Activated naive CD4-positive, alpha-beta T cell treated with anti-CD3 and anti-CD28 coated beads for 36 hours (primary cell): ENCODE data around the gene DCLK3. TPM values are rescaled to one million over a fixed set of nuclear protein-coding genes. Genes with fewer than 3 reads are reported as not detected.
A peak's percentile ranks its signal among the peaks of the same experiment; 100 is the strongest.

Experiments
- CTCF ChIA-PET: fragments of 350-600 bp; sonication (Branson Sonifier 250); formaldehyde crosslinking; loops from one replicate; lab custom pipeline; 2021; ENCODE audit warnings: antibody characterized with exemption; lab: Charles Lee
- DNase-seq: peaks from one replicate; pipeline ENCODE4 v3.0.0-alpha.2; 2020
- H3K27ac Mint-ChIP-seq: one replicate; pipeline ENCODE4 v1.8.0; 2021; ENCODE audit warnings: mild to moderate bottlenecking, mixed read lengths
- H3K27me3 Mint-ChIP-seq: one replicate; pipeline ENCODE4 v1.8.0; 2021; ENCODE audit warnings: low read depth, mixed read lengths
- H3K36me3 Mint-ChIP-seq: one replicate; pipeline ENCODE4 v1.8.0; 2021; ENCODE audit warnings: low read depth, mixed read lengths
- H3K4me1 Mint-ChIP-seq: one replicate; pipeline ENCODE4 v1.8.0; 2021; ENCODE audit warnings: low read depth, mixed read lengths
- H3K4me3 Mint-ChIP-seq: one replicate; pipeline ENCODE4 v1.8.0; 2021; ENCODE audit warnings: mild to moderate bottlenecking, moderate library complexity, mixed read lengths
- H3K9me3 Mint-ChIP-seq: one replicate; pipeline ENCODE4 v1.8.0; 2021; ENCODE audit warnings: mixed read lengths
- intact Hi-C: fragments of 100-400 bp; cut with micrococcal nuclease; formaldehyde crosslinking; loops from one replicate; pipeline ENCODE4 v1.15.1; 2023
- total RNA-seq, 2 experiments: library from RNA; stranded (reverse); gene quantifications; one replicate each; pipeline ENCODE4 v1.2.3, GENCODE V29; 2021

Gene DCLK3
- total RNA-seq, 2 experiments from 2014 or later = not detected

GRCh38 chr3:36704280-36704679 lies 60.1 kb downstream of the DCLK3 start:
- no peak for DNase-seq
- Mint-ChIP-seq H3K36me3 (no peaks in the 10 kb centered on the region), H3K9me3 (no peaks in the 10 kb centered on the region), H3K27me3 (no peaks in the 10 kb centered on the region), H3K27ac (no peak overlapping the region), H3K4me1 (peaks cover 2% of the 10 kb centered on the region), H3K4me3 (no peak overlapping the region)
- intact Hi-C loops = no loop called here
- CTCF ChIA-PET = interaction anchor here (0.7 to 0.9 kb wide), 3 partner anchors 8 to 97 kb away, joined by 3 to 10 read pairs (median 3); no protein-coding TSS in a partner anchor

DNA sequence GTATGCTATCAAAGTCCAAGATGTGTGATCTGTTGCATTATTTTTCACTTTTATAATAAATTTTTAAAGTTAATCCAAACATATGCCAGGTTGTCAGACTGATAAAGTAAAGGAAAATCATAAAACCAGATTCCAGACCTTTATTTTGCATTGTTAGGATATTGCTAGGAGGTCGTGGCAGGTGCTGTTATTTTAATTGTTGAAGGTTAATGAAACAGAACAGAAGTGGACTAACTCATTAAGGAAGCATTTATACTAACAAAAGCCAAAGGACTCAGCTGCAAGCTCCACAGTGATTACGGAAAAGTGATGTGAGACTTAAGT lies 63.1 kb downstream of the DCLK3 start:
- CTCF ChIA-PET = interaction anchor here (1.0 kb wide), 1 partner anchor 93 kb away, joined by 3 read pairs; no protein-coding TSS in a partner anchor
- Mint-ChIP-seq H3K4me3 (no peak overlapping the region), H3K27ac (no peak overlapping the region), H3K4me1 (no peaks in the 10 kb centered on the region), H3K9me3 (no peaks in the 10 kb centered on the region), H3K27me3 (no peaks in the 10 kb centered on the region), H3K36me3 (no peaks in the 10 kb centered on the region)
- intact Hi-C loops = loop anchor here (1.0 kb wide), 2 partner anchors 293 to 735 kb away; no protein-coding TSS in a partner anchor
- DNase-seq = no peak

DNA sequence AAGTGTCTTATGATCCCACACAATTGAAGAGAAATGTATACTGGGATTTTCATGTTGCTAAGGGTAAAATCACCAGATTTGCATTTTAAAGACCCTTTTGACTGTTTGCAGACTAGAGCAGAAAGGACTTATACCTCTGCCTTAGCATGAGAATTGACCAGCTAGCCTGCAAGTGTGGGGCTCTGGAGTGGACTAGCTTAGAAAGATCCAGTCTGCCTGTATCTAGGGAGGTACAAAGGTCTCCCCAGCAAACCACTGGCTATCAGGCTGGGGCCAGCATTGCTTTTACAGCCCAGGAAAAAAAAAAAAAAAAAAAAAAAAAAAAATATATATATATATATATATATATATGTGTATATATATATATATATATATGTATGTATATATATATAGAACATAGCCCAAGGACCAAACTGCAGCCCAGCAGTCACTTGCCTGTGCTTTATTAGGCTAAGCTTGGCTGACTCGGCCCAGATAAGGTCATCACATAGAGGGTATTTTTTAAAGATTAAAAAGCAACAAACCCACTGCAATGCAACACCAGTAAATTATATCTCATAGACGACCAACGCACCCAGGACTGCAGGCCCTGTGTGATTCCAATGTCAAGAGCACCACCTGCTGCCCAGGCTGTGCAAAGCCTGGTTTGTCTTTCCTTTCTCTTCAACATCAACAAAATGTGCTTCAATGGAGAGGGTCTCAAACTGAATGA lies 63.7 kb downstream of the DCLK3 start:
- H3K27me3 Mint-ChIP-seq = no peaks in the 10 kb centered on the region
- H3K4me1 Mint-ChIP-seq = no peaks in the 10 kb centered on the region
- no peaks in the 10 kb centered on the region for H3K36me3 Mint-ChIP-seq
- CTCF ChIA-PET = interaction anchor here (0.5 to 1.0 kb wide), 2 partner anchors 93 to 259 kb away, joined by 3 read pairs; no protein-coding TSS in a partner anchor
- no peaks in the 10 kb centered on the region for H3K9me3 Mint-ChIP-seq
- peak; percentile 66 for DNase-seq
- intact Hi-C loops = loop anchor here (1.0 kb wide), 2 partner anchors 292 to 734 kb away; no protein-coding TSS in a partner anchor
- no peak overlapping the region for H3K27ac Mint-ChIP-seq
- no peak overlapping the region for H3K4me3 Mint-ChIP-seq

GRCh38 chr3:36698314-36698713 lies 66.0 kb downstream of the DCLK3 start:
- CTCF ChIA-PET = interaction anchor here (0.6 kb wide), 1 partner anchor 774 kb away, joined by 3 read pairs; no protein-coding TSS in a partner anchor
- no peaks in the 10 kb centered on the region for H3K9me3 Mint-ChIP-seq
- intact Hi-C loops = no loop called here
- no peaks in the 10 kb centered on the region for H3K4me1 Mint-ChIP-seq
- H3K27me3 Mint-ChIP-seq = no peaks in the 10 kb centered on the region
- no peak overlapping the region for H3K4me3 Mint-ChIP-seq
- H3K36me3 Mint-ChIP-seq = no peaks in the 10 kb centered on the region
- no peak for DNase-seq
- no peak overlapping the region for H3K27ac Mint-ChIP-seq

DNA sequence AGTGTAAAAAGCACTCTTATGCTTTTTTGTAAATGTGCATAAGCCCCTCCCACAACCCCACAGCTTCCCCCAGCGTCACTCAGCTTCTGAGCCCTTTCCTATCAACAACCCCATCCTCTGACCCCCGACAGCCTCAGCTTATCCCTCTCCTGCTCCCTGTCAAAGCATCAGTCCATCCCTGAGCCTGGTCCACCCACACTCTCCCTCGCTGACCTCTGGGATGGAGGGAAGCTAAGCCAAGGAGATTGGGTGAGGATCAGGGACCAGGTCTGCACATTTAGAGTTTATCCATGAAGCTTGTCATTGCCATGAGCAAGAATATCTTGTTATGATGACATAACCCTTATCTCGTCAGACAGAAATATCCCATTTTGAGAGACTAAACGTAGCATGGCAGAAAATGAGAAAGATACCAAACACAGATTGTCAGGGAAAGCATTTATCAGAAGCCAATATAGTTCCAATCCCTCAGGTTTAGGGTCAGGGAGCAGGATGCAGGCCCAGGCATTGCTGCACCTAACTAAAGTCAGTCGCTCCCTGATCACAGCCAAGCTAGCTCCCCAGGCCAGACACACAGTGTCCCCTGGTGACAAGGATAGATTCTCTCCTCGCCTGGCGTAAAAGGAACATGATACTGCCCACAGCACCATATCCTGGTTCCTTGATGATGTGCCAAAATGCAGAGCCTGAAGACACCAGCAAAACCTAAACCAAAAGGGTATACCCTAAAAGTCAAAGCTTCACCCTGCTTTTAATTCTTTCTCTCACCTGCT lies 66.9 kb downstream of the DCLK3 start:
- no peaks in the 10 kb centered on the region for H3K27me3 Mint-ChIP-seq
- DNase-seq = no peak
- no peak overlapping the region for H3K27ac Mint-ChIP-seq
- no peak overlapping the region for H3K4me3 Mint-ChIP-seq
- CTCF ChIA-PET = interaction anchor here (0.6 kb wide), 2 partner anchors 36 to 773 kb away, joined by 3 read pairs; no protein-coding TSS in a partner anchor
- H3K36me3 Mint-ChIP-seq = no peaks in the 10 kb centered on the region
- no peaks in the 10 kb centered on the region for H3K4me1 Mint-ChIP-seq
- no peaks in the 10 kb centered on the region for H3K9me3 Mint-ChIP-seq
- intact Hi-C loops = no loop called here

DNA sequence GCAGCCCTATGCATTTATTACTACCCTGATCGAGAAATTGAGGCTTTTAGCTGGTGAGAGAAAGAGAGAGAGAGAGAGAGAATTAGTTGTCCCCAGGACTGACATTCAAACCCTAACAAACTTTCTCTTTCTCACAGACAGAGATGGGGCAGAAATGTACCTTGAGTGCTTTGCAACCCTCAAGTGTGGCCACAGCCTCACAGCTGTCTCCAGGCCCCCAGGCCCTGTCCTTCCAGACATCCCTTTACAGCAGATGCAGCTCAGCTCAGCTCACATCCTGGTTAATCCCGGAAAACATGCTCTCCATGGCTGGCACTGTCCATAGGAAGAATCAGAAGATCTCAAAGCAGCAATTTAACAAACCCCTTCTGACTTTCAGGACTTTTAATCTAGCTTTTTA lies 67.6 kb downstream of the DCLK3 start:
- no peak for DNase-seq
- Mint-ChIP-seq H3K4me1 (no peaks in the 10 kb centered on the region), H3K36me3 (no peaks in the 10 kb centered on the region), H3K27me3 (no peaks in the 10 kb centered on the region), H3K27ac (no peak overlapping the region), H3K9me3 (no peaks in the 10 kb centered on the region), H3K4me3 (no peak overlapping the region)
- CTCF ChIA-PET = interaction anchor here (0.6 to 1.5 kb wide), 2 partner anchors 8 to 36 kb away, joined by 3 read pairs; no protein-coding TSS in a partner anchor
- intact Hi-C loops = no loop called here

DNA sequence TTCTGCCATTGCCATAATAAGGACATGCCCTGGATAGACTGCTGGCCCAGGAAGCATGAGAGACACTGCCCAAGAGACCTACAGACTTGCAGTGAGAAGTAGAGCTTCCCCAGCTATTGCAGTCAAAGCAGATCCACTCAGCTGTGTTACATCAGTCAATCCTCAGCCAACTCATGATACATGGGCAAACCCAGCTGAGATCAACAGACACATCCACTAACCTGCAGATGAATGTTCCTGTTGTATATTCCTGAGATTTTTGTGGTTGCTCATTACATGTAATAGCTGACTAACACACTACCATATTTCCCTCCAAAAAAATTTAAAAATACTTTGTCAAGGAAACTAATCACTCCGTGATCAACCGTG lies 68.6 kb downstream of the DCLK3 start:
- Mint-ChIP-seq H3K27ac (no peak overlapping the region), H3K27me3 (no peaks in the 10 kb centered on the region), H3K4me1 (no peaks in the 10 kb centered on the region), H3K9me3 (no peaks in the 10 kb centered on the region), H3K36me3 (no peaks in the 10 kb centered on the region), H3K4me3 (no peak overlapping the region)
- DNase-seq = no peak
- intact Hi-C loops = no loop called here
- CTCF ChIA-PET = interaction anchor here (1.5 kb wide), 1 partner anchor 9 kb away, joined by 3 read pairs; no protein-coding TSS in a partner anchor

DNA sequence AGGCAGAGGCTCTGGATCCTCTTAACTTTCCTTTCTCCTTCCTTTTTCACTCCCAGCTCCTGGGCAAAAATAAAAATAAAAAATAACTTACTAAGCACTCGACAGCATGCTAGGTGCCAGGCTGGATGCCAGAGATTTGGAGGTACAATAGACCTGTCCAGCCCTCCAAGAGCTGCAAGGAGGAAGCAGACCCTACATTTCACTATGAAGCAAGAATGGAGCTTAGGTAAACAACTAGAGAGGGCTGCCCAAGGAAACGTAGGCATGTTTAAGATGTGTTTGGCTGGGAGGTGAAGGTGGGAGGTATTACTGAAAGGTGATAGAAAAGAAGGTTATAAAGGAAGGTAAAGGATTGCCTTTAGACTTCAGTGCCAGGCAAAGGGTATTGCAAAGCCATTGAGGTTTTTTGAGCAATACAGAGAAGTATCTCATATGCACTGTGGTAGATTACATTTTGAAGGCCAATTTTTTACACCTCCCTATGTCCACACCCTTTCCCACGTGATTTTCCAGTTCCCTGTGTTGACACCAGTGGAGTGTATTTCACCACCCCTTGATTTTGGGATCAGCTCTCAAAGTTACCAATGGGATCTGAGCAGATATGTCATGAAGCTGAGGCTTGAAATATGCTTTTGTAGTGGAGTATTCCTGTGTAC lies 69.1 kb downstream of the DCLK3 start:
- CTCF ChIA-PET = interaction anchor here (1.5 kb wide), 1 partner anchor 10 kb away, joined by 3 read pairs; no protein-coding TSS in a partner anchor
- no peak for DNase-seq
- Mint-ChIP-seq H3K36me3 (no peaks in the 10 kb centered on the region), H3K27me3 (no peaks in the 10 kb centered on the region), H3K27ac (no peak overlapping the region), H3K4me3 (no peak overlapping the region), H3K4me1 (no peaks in the 10 kb centered on the region), H3K9me3 (no peaks in the 10 kb centered on the region)
- intact Hi-C loops = no loop called here

DNA sequence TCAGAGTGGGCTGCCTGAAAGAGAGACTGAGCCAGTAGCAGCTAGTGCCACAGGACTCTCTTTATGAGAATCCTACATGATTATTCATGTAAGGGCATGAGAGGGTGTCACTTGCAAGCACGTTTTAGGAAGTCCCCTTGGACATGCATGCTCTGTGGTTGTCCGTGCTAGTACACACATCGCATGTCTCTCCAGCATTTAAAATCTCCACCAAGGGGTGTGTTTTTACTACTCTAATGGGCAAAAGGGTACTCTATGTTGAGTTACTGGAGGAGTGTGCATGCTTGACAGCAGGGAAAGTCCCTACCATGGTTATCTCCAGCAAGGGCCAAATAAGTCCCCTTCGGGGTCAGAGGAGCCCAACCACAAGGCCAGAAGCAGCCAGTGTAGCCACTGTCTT lies 70.7 kb downstream of the DCLK3 start:
- no peak for DNase-seq
- Mint-ChIP-seq H3K4me3 (no peak overlapping the region), H3K9me3 (no peaks in the 10 kb centered on the region), H3K36me3 (no peaks in the 10 kb centered on the region), H3K27me3 (no peaks in the 10 kb centered on the region), H3K27ac (no peak overlapping the region), H3K4me1 (no peaks in the 10 kb centered on the region)
- intact Hi-C loops = no loop called here
- CTCF ChIA-PET = no interaction called here

DNA sequence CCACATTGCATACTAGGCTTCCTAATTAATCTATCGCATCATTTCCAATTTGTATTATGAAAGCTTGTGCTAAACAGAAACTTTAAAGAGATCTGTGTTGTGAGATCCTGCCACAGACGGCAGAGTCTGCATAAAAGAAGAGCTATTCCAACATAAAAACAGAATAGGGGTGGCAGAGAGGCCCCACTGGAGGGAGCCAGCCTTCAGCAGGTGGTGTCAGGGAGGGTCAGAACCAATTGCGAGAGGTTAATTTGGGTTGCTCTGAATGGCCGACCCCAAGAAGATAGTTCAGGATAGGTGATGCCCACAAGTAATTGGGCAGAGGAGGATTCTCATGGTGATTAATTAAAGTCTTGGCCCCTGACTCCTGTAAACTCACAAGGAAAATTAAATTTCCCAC lies 74.8 kb downstream of the DCLK3 start:
- DNase-seq = no peak
- Mint-ChIP-seq H3K27me3 (no peaks in the 10 kb centered on the region), H3K4me3 (no peak overlapping the region), H3K4me1 (no peaks in the 10 kb centered on the region), H3K27ac (no peak overlapping the region), H3K9me3 (no peaks in the 10 kb centered on the region), H3K36me3 (no peaks in the 10 kb centered on the region)
- intact Hi-C loops = no loop called here
- CTCF ChIA-PET = interaction anchor here (0.6 kb wide), 2 partner anchors 542 to 1194 kb away, joined by 3 read pairs; no protein-coding TSS in a partner anchor

- no peaks in the 10 kb centered on the region for H3K36me3 Mint-ChIP-seq
- no peak overlapping the region for H3K4me3 Mint-ChIP-seq
- H3K4me1 Mint-ChIP-seq = no peaks in the 10 kb centered on the region
- H3K27me3 Mint-ChIP-seq = no peaks in the 10 kb centered on the region
- H3K27ac Mint-ChIP-seq = no peak overlapping the region
- no peaks in the 10 kb centered on the region for H3K9me3 Mint-ChIP-seq
- CTCF ChIA-PET = no interaction called here
- DNase-seq = no peak
- intact Hi-C loops = no loop called here
Measured at GRCh38 chr3:36688815-36689214, 75.5 kb downstream of the DCLK3 start.

- intact Hi-C loops = no loop called here
- CTCF ChIA-PET = no interaction called here
- H3K4me3 Mint-ChIP-seq = no peak overlapping the region
- no peaks in the 10 kb centered on the region for H3K27me3 Mint-ChIP-seq
- H3K4me1 Mint-ChIP-seq = no peaks in the 10 kb centered on the region
- no peak overlapping the region for H3K27ac Mint-ChIP-seq
- H3K9me3 Mint-ChIP-seq = peaks cover 1% of the 10 kb centered on the region
- DNase-seq = no peak
- H3K36me3 Mint-ChIP-seq = no peaks in the 10 kb centered on the region
Measured at GRCh38 chr3:36686516-36686915, 77.8 kb downstream of the DCLK3 start.
